H1 (cell line): ENCODE results near the gene TXK. TPM values are rescaled to one million over a fixed set of nuclear protein-coding genes. Genes with fewer than 3 reads are reported as not detected.

Source experiments
- CHD2 ChIP-seq: IDR thresholded peaks from 2 replicates; pipeline ENCODE4 v1.6.1; 2012; ENCODE audit warnings: low read length, improper control_type of control experiment
- HDAC2 ChIP-seq, 2 experiments: fragments of 300-600 bp in 1 of 2; sonication (generic) in 1 of 2; IDR thresholded peaks; 2 replicates each; pipeline ENCODE4 v1.6.1; 2011 to 2012; ENCODE audit warnings: low read depth in 2 of 2, low read length in 2 of 2, mild to moderate bottlenecking in 2 of 2, moderate library complexity in 2 of 2, borderline replicate concordance in 1 of 2, inconsistent platforms in 1 of 2
- TAF1 ChIP-seq: IDR thresholded peaks from 2 replicates; pipeline ENCODE4 v1.6.1; 2011; ENCODE audit warnings: mild to moderate bottlenecking, low read depth, low read length
- TAF7 ChIP-seq: optimal IDR thresholded peaks from 2 replicates; pipeline ENCODE3; 2011; ENCODE audit warnings: low read depth, mild to moderate bottlenecking, inconsistent platforms, low read length, moderate library complexity, borderline replicate concordance
- TEAD4 ChIP-seq: IDR thresholded peaks from 2 replicates; pipeline ENCODE4 v1.6.1; 2012; ENCODE audit warnings: low read depth, low read length, inconsistent platforms, mixed read lengths
- YY1 ChIP-seq: IDR thresholded peaks from 2 replicates; pipeline ENCODE4 v1.6.1; 2011; ENCODE audit warnings: low read depth, mild to moderate bottlenecking, low read length
- polyA plus RNA-seq, 7 experiments: library from polyadenylated mRNA; depleted of rRNA in 3 of 7; stranded (reverse) in 5 of 7; unstranded in 2 of 7; fragments of >200 nt in 5 of 7; fragments of 200-250 nt in 2 of 7; gene quantifications; 1 replicate in 5 of 7; 2 replicates in 1 of 7; 4 replicates in 1 of 7; pipeline versions ENCODE4 v1.2.1 to v1.2.3, GENCODE V29; 2011 to 2013; ENCODE audit warnings: missing spikeins in 2 of 7, mixed read lengths in 2 of 7
- total RNA-seq: library from RNA; stranded (reverse); fragmentation: NEBNext Ultra II Directional; extraction: Animal tissue kit (Norgen Biotek cat#: 25700); gene quantifications from 2 replicates; pipeline ENCODE4 v1.2.1, GENCODE V29; 2021
- TF ChIP-seq, protein P1 (sequence below): fragments of 300-600 bp; sonication (generic); IDR thresholded peaks from 2 replicates; pipeline ENCODE4 v1.7.1; 2012; ENCODE audit warnings: low read length, moderate library complexity, mild to moderate bottlenecking, inconsistent platforms; ENCODE audit not compliant: insufficient replicate concordance

Gene TXK
- total and polyA plus RNA-seq, 2 of the 8 experiments (the other 6 are each of a cell fraction or from before 2014, with no cell fraction given) = not detected

GRCh38 chr4:48041535-48042137 lies 92.4 kb downstream of the TXK start (continued):
- TF ChIP-seq TAF1 (no peak), TEAD4 (no peak), YY1 (no peak), CHD2 (no peak), TAF7 (no peak), HDAC2 (IDR thresholded peaks at IDR 0.05; ENCODE audit: borderline replicate concordance in 1 of 2, low read depth in 2 of 2, low read length in 2 of 2) (no peak)
- TF ChIP-seq, protein P1, sequence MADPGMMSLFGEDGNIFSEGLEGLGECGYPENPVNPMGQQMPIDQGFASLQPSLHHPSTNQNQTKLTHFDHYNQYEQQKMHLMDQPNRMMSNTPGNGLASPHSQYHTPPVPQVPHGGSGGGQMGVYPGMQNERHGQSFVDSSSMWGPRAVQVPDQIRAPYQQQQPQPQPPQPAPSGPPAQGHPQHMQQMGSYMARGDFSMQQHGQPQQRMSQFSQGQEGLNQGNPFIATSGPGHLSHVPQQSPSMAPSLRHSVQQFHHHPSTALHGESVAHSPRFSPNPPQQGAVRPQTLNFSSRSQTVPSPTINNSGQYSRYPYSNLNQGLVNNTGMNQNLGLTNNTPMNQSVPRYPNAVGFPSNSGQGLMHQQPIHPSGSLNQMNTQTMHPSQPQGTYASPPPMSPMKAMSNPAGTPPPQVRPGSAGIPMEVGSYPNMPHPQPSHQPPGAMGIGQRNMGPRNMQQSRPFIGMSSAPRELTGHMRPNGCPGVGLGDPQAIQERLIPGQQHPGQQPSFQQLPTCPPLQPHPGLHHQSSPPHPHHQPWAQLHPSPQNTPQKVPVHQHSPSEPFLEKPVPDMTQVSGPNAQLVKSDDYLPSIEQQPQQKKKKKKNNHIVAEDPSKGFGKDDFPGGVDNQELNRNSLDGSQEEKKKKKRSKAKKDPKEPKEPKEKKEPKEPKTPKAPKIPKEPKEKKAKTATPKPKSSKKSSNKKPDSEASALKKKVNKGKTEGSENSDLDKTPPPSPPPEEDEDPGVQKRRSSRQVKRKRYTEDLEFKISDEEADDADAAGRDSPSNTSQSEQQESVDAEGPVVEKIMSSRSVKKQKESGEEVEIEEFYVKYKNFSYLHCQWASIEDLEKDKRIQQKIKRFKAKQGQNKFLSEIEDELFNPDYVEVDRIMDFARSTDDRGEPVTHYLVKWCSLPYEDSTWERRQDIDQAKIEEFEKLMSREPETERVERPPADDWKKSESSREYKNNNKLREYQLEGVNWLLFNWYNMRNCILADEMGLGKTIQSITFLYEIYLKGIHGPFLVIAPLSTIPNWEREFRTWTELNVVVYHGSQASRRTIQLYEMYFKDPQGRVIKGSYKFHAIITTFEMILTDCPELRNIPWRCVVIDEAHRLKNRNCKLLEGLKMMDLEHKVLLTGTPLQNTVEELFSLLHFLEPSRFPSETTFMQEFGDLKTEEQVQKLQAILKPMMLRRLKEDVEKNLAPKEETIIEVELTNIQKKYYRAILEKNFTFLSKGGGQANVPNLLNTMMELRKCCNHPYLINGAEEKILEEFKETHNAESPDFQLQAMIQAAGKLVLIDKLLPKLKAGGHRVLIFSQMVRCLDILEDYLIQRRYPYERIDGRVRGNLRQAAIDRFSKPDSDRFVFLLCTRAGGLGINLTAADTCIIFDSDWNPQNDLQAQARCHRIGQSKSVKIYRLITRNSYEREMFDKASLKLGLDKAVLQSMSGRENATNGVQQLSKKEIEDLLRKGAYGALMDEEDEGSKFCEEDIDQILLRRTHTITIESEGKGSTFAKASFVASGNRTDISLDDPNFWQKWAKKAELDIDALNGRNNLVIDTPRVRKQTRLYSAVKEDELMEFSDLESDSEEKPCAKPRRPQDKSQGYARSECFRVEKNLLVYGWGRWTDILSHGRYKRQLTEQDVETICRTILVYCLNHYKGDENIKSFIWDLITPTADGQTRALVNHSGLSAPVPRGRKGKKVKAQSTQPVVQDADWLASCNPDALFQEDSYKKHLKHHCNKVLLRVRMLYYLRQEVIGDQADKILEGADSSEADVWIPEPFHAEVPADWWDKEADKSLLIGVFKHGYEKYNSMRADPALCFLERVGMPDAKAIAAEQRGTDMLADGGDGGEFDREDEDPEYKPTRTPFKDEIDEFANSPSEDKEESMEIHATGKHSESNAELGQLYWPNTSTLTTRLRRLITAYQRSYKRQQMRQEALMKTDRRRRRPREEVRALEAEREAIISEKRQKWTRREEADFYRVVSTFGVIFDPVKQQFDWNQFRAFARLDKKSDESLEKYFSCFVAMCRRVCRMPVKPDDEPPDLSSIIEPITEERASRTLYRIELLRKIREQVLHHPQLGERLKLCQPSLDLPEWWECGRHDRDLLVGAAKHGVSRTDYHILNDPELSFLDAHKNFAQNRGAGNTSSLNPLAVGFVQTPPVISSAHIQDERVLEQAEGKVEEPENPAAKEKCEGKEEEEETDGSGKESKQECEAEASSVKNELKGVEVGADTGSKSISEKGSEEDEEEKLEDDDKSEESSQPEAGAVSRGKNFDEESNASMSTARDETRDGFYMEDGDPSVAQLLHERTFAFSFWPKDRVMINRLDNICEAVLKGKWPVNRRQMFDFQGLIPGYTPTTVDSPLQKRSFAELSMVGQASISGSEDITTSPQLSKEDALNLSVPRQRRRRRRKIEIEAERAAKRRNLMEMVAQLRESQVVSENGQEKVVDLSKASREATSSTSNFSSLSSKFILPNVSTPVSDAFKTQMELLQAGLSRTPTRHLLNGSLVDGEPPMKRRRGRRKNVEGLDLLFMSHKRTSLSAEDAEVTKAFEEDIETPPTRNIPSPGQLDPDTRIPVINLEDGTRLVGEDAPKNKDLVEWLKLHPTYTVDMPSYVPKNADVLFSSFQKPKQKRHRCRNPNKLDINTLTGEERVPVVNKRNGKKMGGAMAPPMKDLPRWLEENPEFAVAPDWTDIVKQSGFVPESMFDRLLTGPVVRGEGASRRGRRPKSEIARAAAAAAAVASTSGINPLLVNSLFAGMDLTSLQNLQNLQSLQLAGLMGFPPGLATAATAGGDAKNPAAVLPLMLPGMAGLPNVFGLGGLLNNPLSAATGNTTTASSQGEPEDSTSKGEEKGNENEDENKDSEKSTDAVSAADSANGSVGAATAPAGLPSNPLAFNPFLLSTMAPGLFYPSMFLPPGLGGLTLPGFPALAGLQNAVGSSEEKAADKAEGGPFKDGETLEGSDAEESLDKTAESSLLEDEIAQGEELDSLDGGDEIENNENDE = no peak
